DND-41 (cell line): ENCODE results near the gene MIPEP.

Source experiments
- ATAC-seq: fragments of 200-7000 bp; cut with Tn5 transposase; 3 replicates; pipeline ENCODE4 v1.9.1; 2021; ENCODE audit warnings: low read depth; ENCODE audit not compliant: insufficient read depth
- DNase-seq: peaks from one replicate; pipeline ENCODE4 v3.0.0-alpha.2; 2020
- H2AFZ ChIP-seq: 2 replicates; pipeline ENCODE4 v1.6.0; 2012; ENCODE audit warnings: low read depth, low read length
- H3K27ac ChIP-seq: 2 replicates; pipeline ENCODE4 v1.5.1; 2012; ENCODE audit warnings: low read length, inconsistent platforms
- H3K27me3 ChIP-seq: fragments of 200-600 bp; sonication (generic); 2 replicates; pipeline ENCODE4 v1.6.0; 2012; ENCODE audit warnings: low read length, mild to moderate bottlenecking, inconsistent platforms; ENCODE audit not compliant: insufficient read depth, poor library complexity
- H3K36me3 ChIP-seq: 2 replicates; pipeline ENCODE4 v1.5.1; 2012; ENCODE audit warnings: low read length, inconsistent platforms; ENCODE audit not compliant: insufficient read depth
- H3K4me1 ChIP-seq: 2 replicates; pipeline ENCODE4 v1.5.1; 2012; ENCODE audit warnings: mild to moderate bottlenecking, low read length; ENCODE audit not compliant: insufficient read depth
- H3K4me2 ChIP-seq: 2 replicates; pipeline ENCODE4 v1.6.0; 2012; ENCODE audit warnings: mild to moderate bottlenecking, moderate library complexity, low read length, inconsistent platforms; ENCODE audit not compliant: insufficient read depth
- H3K4me3 ChIP-seq, 2 experiments: fragments of 200-600 bp in 1 of 2; shearing (Covaris generic) in 1 of 2; 2 replicates each; pipeline ENCODE4 v1.5.1; 2012 to 2016; ENCODE audit warnings: inconsistent platforms in 2 of 2, low read length in 2 of 2, mild to moderate bottlenecking in 2 of 2, low read depth in 1 of 2, moderate library complexity in 1 of 2
- H3K79me2 ChIP-seq: 2 replicates; pipeline ENCODE4 v1.6.0; 2012; ENCODE audit warnings: low read length, inconsistent platforms; ENCODE audit not compliant: insufficient read depth
- H3K9ac ChIP-seq: 2 replicates; pipeline ENCODE4 v1.6.0; 2012; ENCODE audit warnings: low read depth, mild to moderate bottlenecking, inconsistent platforms, low read length, moderate library complexity
- H3K9me3 ChIP-seq: 2 replicates; pipeline ENCODE4 v1.5.1; 2012; ENCODE audit warnings: low read length, moderate library complexity, mild to moderate bottlenecking, inconsistent platforms; ENCODE audit not compliant: insufficient read depth, severe bottlenecking
- H4K20me1 ChIP-seq: 2 replicates; pipeline ENCODE4 v1.6.0; 2012; ENCODE audit warnings: low read length; ENCODE audit not compliant: insufficient read depth
- CTCF ChIP-seq: IDR thresholded peaks from 2 replicates; pipeline ENCODE4 v1.5.1; 2012; ENCODE audit warnings: borderline replicate concordance, low read length, moderate library complexity, mild to moderate bottlenecking; ENCODE audit not compliant: poor library complexity, severe bottlenecking; ENCODE audit errors: extremely low read depth
- EZH2 ChIP-seq: IDR thresholded peaks from 3 replicates; pipeline ENCODE4 v1.6.1; 2012; ENCODE audit warnings: borderline replicate concordance, low read depth, mild to moderate bottlenecking, moderate library complexity, low read length, inconsistent platforms; ENCODE audit not compliant: severe bottlenecking

The MIPEP gene

GRCh38 chr13:23902975-23903905 lies 14.0 kb upstream of the MIPEP start:
- ATAC-seq, result no peak
- H3K9me3 ChIP-seq, result no peaks in the 10 kb centered on the region

GRCh38 chr13:23901365-23901764 lies 12.2 kb upstream of the MIPEP start:
- DNase-seq (no peak), ATAC-seq (0 out of 3 replicates have a peak, but pooled peaks have one; percentile 45)
- H3K4me2 ChIP-seq, result no peak overlapping the region
- H4K20me1 ChIP-seq, result no peaks in the 10 kb centered on the region
- no peak for TF ChIP-seq CTCF
- TF ChIP-seq EZH2, result no peak
- H3K27me3 ChIP-seq, result no peaks in the 10 kb centered on the region
- H3K27ac ChIP-seq, result no peak overlapping the region
- H3K79me2 ChIP-seq, result no peaks in the 10 kb centered on the region
- no peaks in the 10 kb centered on the region for H3K36me3 ChIP-seq
- no peaks in the 10 kb centered on the region for H3K9me3 ChIP-seq
- no peak overlapping the region for H3K9ac ChIP-seq
- no peak overlapping the region for H3K4me3 ChIP-seq
- H2AFZ ChIP-seq, result no peak overlapping the region
- H3K4me1 ChIP-seq, result peaks cover 5% of the 10 kb centered on the region; the same call in 1 of the 2 replicates

More at GRCh38 chr13:23902975-23903905, 14.0 kb upstream of the MIPEP start:
- Histone ChIP-seq H3K27ac (no peak overlapping the region), H3K9ac (no peak overlapping the region), H2AFZ (no peak overlapping the region), H3K4me2 (no peak overlapping the region), H4K20me1 (no peaks in the 10 kb centered on the region), H3K79me2 (no peaks in the 10 kb centered on the region), H3K4me3 (no peak overlapping the region), H3K4me1 (peaks cover 5% of the 10 kb centered on the region; the same call in 1 of the 2 replicates), H3K36me3 (no peaks in the 10 kb centered on the region), H3K27me3 (no peaks in the 10 kb centered on the region)
- TF ChIP-seq EZH2, result no peak
- TF ChIP-seq CTCF, result no peak
- DNase-seq, result no peak

- H2AFZ ChIP-seq, result no peak overlapping the region
- H3K79me2 ChIP-seq, result no peaks in the 10 kb centered on the region
- ATAC-seq, result peak; percentile 83
- no peak overlapping the region for H3K9ac ChIP-seq
- TF ChIP-seq CTCF (peak; percentile 65), EZH2 (no peak)
- no peaks in the 10 kb centered on the region for H3K36me3 ChIP-seq
- no peaks in the 10 kb centered on the region for H4K20me1 ChIP-seq
- H3K4me2 ChIP-seq, result peak overlapping the region; percentile 27; the same call in 1 of the 2 replicates
- H3K27me3 ChIP-seq, result no peaks in the 10 kb centered on the region
- H3K27ac ChIP-seq, result no peak overlapping the region
- H3K9me3 ChIP-seq, result no peaks in the 10 kb centered on the region
- DNase-seq, result peak; percentile 32
- no peak overlapping the region for H3K4me3 ChIP-seq
- peaks cover 5% of the 10 kb centered on the region; the same call in 1 of the 2 replicates for H3K4me1 ChIP-seq
Observed at GRCh38 chr13:23899555-23899954, 10.4 kb upstream of the MIPEP start.
